GM12878 (cell line): ENCODE data around the gene RPTN. TPM values are rescaled to one million over a fixed set of nuclear protein-coding genes. Genes with fewer than 3 reads are reported as not detected.

Source experiments
- ATAC-seq: fragments of 200-7000 bp; cut with Tn5 transposase; 3 replicates; pipeline ENCODE4 v1.9.1; 2020; ENCODE audit warnings: mild to moderate bottlenecking, moderate library complexity
- BruUV-seq: library from RNA; stranded (reverse); fragments of 400-500 nt; replicated peaks from 2 replicates; lab custom pipeline; 2021; lab: Mats Ljungman, UMichigan
- CTCF ChIA-PET: fragments of 300-600 bp; sonication (Branson Sonifier 250); formaldehyde crosslinking; extraction: SDS; loops from one replicate; lab custom pipeline; 2021; ENCODE audit warnings: inconsistent platforms; lab: Yijun Ruan, JAX
- POLR2A ChIA-PET: fragments of 350-600 bp; formaldehyde crosslinking; extraction: SDS; loops from one replicate; lab custom pipeline; 2021; ENCODE audit warnings: inconsistent platforms; lab: Charles Lee
- RAD21 ChIA-PET: fragments of 300-600 bp; sonication (Branson Sonifier 250); formaldehyde crosslinking; loops from one replicate; lab custom pipeline; 2023; ENCODE audit warnings: antibody characterized with exemption; ENCODE audit not compliant: unreplicated experiment; lab: Charles Lee
- SMC1A ChIA-PET: fragments of 300-600 bp; sonication (Branson Sonifier 250); formaldehyde crosslinking; loops from one replicate; lab custom pipeline; 2023; ENCODE audit not compliant: unreplicated experiment, uncharacterized antibody; lab: Charles Lee
- DNase-seq: peaks from one replicate; pipeline ENCODE4 v3.0.0-alpha.2; 2011; ENCODE audit warnings: low read depth, low spot score
- FAIRE-seq: peaks from 3 replicates; lab custom pipeline; 2011; peaks lifted over from hg19 to GRCh38; lab: Jason Lieb, UNC
- H2AFZ ChIP-seq: 2 replicates; pipeline ENCODE4 v1.6.0; 2011; ENCODE audit warnings: low read depth, low read length, control low read depth; ENCODE audit not compliant: control insufficient read depth
- H3K27ac ChIP-seq: 2 replicates; pipeline ENCODE4 v1.5.1; 2011; ENCODE audit warnings: control low read depth; ENCODE audit not compliant: control insufficient read depth, insufficient read depth
- H3K27me3 ChIP-seq, 2 experiments: replicated peaks in 1 of 2; 2 replicates each; pipeline versions ENCODE4 v1.6.0 to v1.6.1; 2011; ENCODE audit warnings: low read length in 1 of 2; ENCODE audit not compliant: control insufficient read depth in 2 of 2, insufficient read depth in 2 of 2
- H3K36me3 ChIP-seq, 2 experiments: 2 replicates each; pipeline ENCODE4 v1.5.1; 2011; ENCODE audit warnings: low read length in 1 of 2; ENCODE audit not compliant: control insufficient read depth in 2 of 2, insufficient read depth in 2 of 2
- H3K4me1 ChIP-seq: 2 replicates; pipeline ENCODE4 v1.6.1; 2011; ENCODE audit warnings: mild to moderate bottlenecking, low read length, moderate library complexity, mixed read lengths; ENCODE audit not compliant: control insufficient read depth, insufficient read depth
- H3K4me2 ChIP-seq: 2 replicates; pipeline ENCODE4 v1.6.0; 2011; ENCODE audit warnings: control low read depth; ENCODE audit not compliant: control insufficient read depth, insufficient read depth
- H3K4me3 ChIP-seq: fragments of 200-600 bp; sonication (generic); 2 replicates; pipeline ENCODE4 v1.5.1; 2016
- H3K79me2 ChIP-seq: 2 replicates; pipeline ENCODE4 v1.6.0; 2011; ENCODE audit warnings: low read length; ENCODE audit not compliant: control insufficient read depth, insufficient read depth
- H3K9ac ChIP-seq: 2 replicates; pipeline ENCODE4 v1.8.0; 2011; ENCODE audit warnings: low read length, control low read depth, mixed read lengths; ENCODE audit not compliant: control insufficient read depth, insufficient read depth
- H3K9me3 ChIP-seq: replicated peaks from 3 replicates; pipeline ENCODE4 v1.5.1; 2011; ENCODE audit warnings: mild to moderate bottlenecking, low read length; ENCODE audit not compliant: control insufficient read depth, insufficient read depth
- H4K20me1 ChIP-seq: 2 replicates; pipeline ENCODE4 v1.6.0; 2011; ENCODE audit not compliant: control insufficient read depth, insufficient read depth
- BACH1 ChIP-seq: fragments of 450-650 bp; IDR thresholded peaks from 2 replicates; pipeline ENCODE4 v1.6.1; 2017; ENCODE audit warnings: mild to moderate bottlenecking, borderline replicate concordance
- CBFB ChIP-seq: IDR thresholded peaks from 2 replicates; pipeline ENCODE4 v1.6.1; 2016; ENCODE audit warnings: antibody characterized with exemption, low read depth
- CUX1 ChIP-seq: IDR thresholded peaks from 2 replicates; pipeline ENCODE4 v1.6.1; 2012; ENCODE audit warnings: improper control_type of control experiment, low read depth, low read length; ENCODE audit not compliant: insufficient replicate concordance
- ESRRA ChIP-seq: IDR thresholded peaks from 2 replicates; pipeline ENCODE4 v1.6.1; 2012; ENCODE audit warnings: mild to moderate bottlenecking, low read length, improper control_type of control experiment
- HDGF ChIP-seq: fragments of 450-650 bp; IDR thresholded peaks from 2 replicates; pipeline ENCODE4 v1.6.1; 2016; ENCODE audit warnings: antibody characterized with exemption
- PBX3 ChIP-seq: IDR thresholded peaks from 2 replicates; pipeline ENCODE4 v1.6.1; 2011; ENCODE audit warnings: mild to moderate bottlenecking, low read depth, low read length, moderate library complexity; ENCODE audit not compliant: insufficient replicate concordance
- SIX5 ChIP-seq: IDR thresholded peaks from 2 replicates; pipeline ENCODE4 v1.6.1; 2011; ENCODE audit warnings: mild to moderate bottlenecking, low read depth, low read length, moderate library complexity; ENCODE audit not compliant: severe bottlenecking
- SMAD1 ChIP-seq: fragments of 450-650 bp; IDR thresholded peaks from 2 replicates; pipeline ENCODE4 v1.6.1; 2018; ENCODE audit warnings: mild to moderate bottlenecking, low read depth; ENCODE audit not compliant: partially characterized antibody
- YBX1 ChIP-seq: fragments of 450-650 bp; IDR thresholded peaks from 2 replicates; pipeline ENCODE4 v1.6.1; 2016; ENCODE audit warnings: antibody characterized with exemption
- WGBS: methylation state at CpG from one replicate; pipeline ENCODE4 v1.1.6; 2016; ENCODE audit warnings: low lambda C conversion rate; ENCODE audit not compliant: insufficient replicate concordance, insufficient coverage; ENCODE audit errors: missing lambda C conversion rate; 5-methylcytosine and 5-hydroxymethylcytosine counted together
- in situ Hi-C: fragments of 300-500 bp; cut with MboI; formaldehyde crosslinking; loops from 9 replicates; pipeline ENCODE4 v1.14.3; 2018; ENCODE audit warnings: mixed read lengths
- intact Hi-C: fragments of 100-400 bp; cut with micrococcal nuclease; formaldehyde crosslinking; loops from one replicate; pipeline ENCODE4 v1.14.2; 2022; ENCODE audit not compliant: unreplicated experiment
- polyA plus RNA-seq, 11 experiments: library from polyadenylated mRNA; depleted of rRNA in 4 of 11; unstranded in 6 of 11; stranded (reverse) in 5 of 11; fragments of >200 nt; fragmentation: Nextera tagmentation in 4 of 11; fragmentation: Illumina TruSeq in 1 of 11; extraction: Ambion mirVana in 4 of 11; extraction: Trizol in 1 of 11; gene quantifications; 1 replicate in 1 of 11; 2 replicates in 10 of 11; pipeline versions ENCODE4 v1.2.1 to v1.2.3, GENCODE V29; 2011 to 2016; ENCODE audit warnings: inconsistent platforms in 2 of 11, missing spikeins in 2 of 11, low read depth in 1 of 11
- total RNA-seq, 4 experiments: library from RNA; depleted of rRNA in 3 of 4; stranded (reverse); fragments of >200 nt in 3 of 4; fragmentation: Illumina TruSeq in 1 of 4; extraction: Trizol in 1 of 4; gene quantifications; 2 replicates each; pipeline versions ENCODE4 v1.2.1 to v1.2.3, GENCODE V29; 2013 to 2021

RPTN gene
- total and polyA plus RNA-seq, 10 of the 15 experiments (the other 5 are each of a cell fraction or from before 2014, with no cell fraction given): not detected

- H3K4me3 ChIP-seq: no peak overlapping the region
- H3K27ac ChIP-seq: no peak overlapping the region
- no peak for ATAC-seq
- in situ Hi-C loops: no loop called here
- no peaks in the 10 kb centered on the region; the same call in 1 of the 2 replicates for H4K20me1 ChIP-seq
- CTCF ChIA-PET: no interaction called here
- SMC1A ChIA-PET: no interaction called here
- FAIRE-seq: no peak
- no peak overlapping the region for H3K4me2 ChIP-seq
- POLR2A ChIA-PET: no interaction called here
- no peaks in the 10 kb centered on the region for H3K36me3 ChIP-seq
- TF ChIP-seq CBFB (no peak), ESRRA (no peak), SMAD1 (no peak), BACH1 (no peak), PBX3 (no peak), HDGF (no peak), YBX1 (no peak), CUX1 (no peak), SIX5 (no peak)
- TF ChIP-seq, all 136 proteins: peak for 0
- DNase-seq: no peak
- 57% methylated on average over 52 of the region's 67 CpGs for WGBS
- no TSS peak for BruUV-seq
- Histone ChIP-seq H3K4me1 (peaks cover 5% of the 10 kb centered on the region), H3K9me3 (no peaks in the 10 kb centered on the region; the same call in 2 of the 3 replicates), H3K27me3 (peaks cover 19 to 36% of the 10 kb centered on the region in 2 experiments), H3K9ac (no peak overlapping the region), H3K79me2 (no peaks in the 10 kb centered on the region), H2AFZ (no peak overlapping the region)
- RAD21 ChIA-PET: no interaction called here
- intact Hi-C loops: no loop called here
Observed at GRCh38 chr1:152107984-152108881, 50.8 kb downstream of the RPTN start.
